ENCODE measurements around the gene TARBP2.

Gene TARBP2, protein sequence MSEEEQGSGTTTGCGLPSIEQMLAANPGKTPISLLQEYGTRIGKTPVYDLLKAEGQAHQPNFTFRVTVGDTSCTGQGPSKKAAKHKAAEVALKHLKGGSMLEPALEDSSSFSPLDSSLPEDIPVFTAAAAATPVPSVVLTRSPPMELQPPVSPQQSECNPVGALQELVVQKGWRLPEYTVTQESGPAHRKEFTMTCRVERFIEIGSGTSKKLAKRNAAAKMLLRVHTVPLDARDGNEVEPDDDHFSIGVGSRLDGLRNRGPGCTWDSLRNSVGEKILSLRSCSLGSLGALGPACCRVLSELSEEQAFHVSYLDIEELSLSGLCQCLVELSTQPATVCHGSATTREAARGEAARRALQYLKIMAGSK
- 23.0 to 45.4 (median 30.9) reads per million in 3 experiments for total RNA-seq

DNA sequence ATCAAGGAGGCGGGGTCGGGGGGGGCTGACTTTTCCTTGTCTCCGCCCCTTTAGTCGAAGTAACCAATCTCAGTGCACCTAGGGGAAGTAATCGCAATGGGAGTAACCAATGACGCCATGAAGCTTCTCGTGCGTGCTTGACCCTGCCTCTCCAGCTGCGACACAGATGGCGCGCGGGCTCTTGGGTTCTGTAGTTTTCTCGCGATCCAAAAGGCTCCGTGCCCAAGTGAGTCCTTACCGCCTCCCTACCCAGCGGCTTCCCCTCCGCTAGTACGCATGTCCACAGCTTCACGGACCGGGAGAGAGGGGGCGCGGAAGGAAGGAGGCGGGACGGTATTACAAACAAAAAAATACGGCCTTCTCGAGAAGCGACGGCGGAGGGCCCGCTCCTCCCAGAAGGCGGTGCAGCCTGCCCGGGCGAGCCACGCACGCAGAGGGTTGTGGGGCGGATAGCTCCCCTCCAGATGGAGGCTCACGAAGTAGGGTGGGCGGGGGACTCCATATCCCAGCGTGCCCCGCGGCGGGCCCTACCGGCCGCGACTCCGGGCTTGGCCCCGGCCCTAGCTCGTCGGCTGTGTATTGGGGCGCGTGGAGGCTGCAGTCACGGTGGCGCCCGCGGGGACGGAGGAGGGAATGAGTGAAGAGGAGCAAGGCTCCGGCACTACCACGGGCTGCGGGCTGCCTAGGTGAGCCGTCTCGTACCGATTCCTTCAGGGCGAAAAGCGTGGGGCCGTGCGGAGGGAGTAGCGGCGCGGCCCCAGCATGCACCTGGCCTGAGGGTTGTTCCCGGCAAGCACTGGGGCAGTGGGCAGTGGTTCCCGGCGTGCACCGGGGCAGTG is at the start of gene TARBP2:
Gene TARBP2 (plus strand): TSS at position 508 of the 839 bp plus-strand sequence. CDS start 126 bp downstream, at position 634.
- DNase-seq = peak; percentile 99

DNA sequence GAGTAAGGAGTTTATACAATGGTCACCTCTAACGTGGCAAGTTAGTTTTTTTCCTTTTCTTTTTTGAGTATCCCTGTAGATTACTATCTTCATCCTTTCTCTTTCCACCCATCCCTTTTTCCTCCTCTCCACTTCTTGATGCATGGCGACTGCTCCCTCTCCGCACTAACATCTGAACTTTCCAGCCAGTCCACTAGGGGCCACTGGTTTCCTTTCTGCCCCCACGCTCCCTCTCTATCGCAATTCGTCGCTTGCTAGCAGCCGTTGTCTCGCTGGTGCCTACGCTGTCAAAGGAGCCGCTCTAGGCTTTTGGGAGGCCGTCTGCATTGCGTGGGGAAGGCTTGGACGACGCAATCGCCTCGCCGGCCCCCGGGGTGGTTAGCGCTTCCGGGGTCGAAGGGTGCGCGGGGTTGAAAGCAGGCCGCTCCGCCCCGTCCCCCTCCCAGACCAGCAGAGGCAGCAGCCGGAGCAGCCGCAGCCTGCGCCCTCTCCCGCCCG is 49.4 kb upstream of the TARBP2 start, which contains the start of gene PCBP2:
Gene PCBP2 (plus strand): TSS at position 442 of the 498 bp plus-strand sequence. CDS start 2,699 bp downstream, outside the sequence.
- DNase-seq = peak; percentile 98

DNA sequence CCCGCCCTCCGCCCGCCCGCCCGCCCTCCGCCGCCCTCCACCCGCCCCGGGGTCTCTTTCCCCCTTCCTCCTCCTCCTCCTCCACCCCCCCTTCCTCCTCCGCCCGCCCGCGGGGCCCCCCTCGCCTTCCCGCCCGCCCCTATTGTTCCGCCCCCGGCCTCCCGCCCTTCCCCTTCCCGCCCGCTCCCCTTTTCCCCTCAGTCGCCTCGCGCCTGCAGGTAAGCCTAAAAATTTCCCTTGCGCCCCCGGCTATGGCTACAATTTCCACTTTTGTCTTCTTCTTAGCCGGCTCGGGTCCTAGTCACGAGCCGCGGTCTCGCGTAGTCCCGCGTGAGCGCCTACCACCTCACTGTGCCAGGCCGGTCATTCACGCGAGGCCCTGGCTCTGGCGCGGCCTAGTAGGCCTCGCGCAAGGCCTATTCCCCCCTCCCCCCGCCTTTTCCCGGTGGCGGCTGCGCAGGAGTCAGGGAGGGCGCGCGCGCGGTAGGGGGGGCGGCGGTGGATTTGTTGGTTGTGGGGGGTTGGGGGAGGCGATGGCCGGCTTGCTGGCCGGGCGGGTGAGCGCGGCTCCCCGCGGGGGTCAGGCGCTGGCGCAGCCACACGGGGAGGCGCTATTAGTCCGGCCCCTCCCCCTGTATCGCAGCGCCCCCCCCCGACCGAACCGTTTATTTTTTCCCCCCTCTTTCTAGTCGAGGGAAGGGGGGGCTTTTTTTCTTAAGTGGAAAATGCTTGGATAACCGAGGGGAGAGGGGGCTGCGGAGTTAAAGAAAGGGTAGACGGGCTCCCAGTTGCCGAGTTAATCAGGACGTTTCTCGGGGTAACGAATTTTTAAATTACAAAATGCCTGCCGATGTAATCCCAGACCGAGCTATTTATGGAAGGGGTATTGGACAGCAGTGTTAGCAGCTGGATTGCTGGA is 48.7 kb upstream of the TARBP2 start:
- peak; percentile 75 for DNase-seq

DNA sequence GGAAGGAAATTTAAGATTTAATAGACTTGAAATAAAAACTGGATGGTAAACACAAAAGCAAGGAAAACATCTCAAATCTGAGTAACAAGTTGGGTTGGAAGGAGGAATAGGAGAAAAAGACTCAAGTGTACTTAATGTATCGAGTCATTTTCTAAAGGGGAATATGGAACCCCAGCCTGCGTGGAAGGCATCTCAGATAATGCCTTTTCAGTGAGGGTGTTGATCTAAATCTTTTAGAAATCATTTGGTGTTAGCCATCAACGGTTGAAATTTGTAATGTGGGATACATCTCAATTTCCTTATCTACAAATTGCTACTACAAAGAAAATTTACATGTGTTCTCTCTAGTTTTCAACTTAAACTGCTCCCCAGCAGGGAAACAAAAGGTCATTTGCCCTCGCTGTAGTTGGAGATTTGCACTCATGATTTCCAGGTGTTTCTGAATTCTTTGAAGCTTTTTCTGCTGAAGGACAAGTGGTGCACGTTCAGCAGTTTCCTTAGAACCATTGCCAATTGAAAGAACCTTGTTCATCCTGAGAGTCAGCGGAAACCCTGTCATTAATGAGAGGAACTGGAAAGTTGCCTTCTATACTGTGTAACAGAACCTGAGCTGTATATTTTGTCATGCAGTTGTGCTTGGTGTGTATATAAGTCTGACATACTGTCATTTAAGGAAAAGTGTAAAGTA is 47.0 kb upstream of the TARBP2 start:
- no peak for DNase-seq

DNA sequence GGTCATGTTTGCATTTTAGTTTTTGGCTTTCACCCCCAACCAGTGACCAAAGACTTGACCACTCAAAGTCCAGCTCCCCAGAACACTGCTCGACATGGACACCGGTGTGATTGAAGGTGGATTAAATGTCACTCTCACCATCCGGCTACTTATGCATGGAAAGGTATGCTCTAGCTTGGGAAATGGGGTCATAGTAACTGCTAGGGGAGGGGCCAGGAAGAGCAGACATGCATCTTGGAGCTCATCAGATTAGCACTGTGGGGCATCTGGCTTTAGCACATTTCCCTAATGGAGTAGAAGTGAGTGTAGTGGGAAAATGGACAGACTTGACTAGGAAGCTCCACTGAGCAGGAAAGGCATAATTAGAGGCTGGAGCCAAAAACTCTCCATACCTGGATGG is 46.4 kb upstream of the TARBP2 start:
- DNase-seq = no peak

DNA sequence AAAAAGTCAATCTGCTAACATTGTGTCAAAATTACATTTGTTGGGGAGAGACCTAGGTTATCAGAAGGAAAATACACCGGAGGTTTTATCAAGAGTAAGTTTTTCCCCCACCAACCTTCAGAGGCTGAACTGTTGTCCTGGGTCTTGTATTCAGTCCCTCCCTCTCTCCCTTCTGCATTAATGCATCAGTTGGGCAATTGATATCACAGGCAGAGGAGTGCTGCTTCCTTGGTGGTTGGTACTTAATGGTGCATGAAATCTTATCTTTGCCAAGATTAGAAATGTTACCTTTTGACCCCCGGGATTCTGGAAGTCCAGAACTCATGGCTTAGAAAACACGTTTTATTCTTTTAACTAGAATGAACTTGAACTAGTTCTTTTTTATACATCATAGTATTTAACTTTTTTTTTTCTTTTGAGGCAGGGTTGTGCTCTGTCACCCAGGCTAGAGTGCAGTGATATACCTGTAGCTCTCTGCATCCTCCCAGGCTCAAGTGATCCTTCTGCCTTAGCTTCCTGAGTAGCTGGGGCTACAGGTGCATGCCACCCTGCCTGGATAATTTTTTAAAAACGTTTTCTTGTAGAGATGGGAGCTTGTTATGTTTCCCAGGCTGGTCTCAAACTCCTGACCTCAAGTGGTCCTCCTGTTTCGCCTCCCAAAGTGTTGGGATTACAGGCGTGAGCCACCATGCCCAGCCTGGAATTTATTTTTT is 44.3 kb upstream of the TARBP2 start:
- no peak for DNase-seq

DNA sequence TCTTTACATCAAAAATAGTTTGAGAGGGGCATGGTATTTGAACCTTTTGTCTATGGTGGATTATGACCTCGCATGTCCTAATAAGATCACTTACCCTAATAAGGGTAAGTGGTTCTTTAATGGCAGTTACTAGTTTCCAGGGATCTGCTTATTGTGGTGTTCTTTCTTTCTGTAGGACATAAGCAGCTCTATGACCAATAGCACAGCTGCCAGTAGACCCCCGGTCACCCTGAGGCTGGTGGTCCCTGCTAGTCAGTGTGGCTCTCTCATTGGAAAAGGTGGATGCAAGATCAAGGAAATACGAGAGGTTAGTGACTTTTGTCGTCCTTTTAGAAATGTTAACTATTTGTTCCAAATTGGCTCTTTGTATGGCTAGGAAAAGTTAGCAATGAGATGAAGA is 42.0 kb upstream of the TARBP2 start:
- no peak for DNase-seq

DNA sequence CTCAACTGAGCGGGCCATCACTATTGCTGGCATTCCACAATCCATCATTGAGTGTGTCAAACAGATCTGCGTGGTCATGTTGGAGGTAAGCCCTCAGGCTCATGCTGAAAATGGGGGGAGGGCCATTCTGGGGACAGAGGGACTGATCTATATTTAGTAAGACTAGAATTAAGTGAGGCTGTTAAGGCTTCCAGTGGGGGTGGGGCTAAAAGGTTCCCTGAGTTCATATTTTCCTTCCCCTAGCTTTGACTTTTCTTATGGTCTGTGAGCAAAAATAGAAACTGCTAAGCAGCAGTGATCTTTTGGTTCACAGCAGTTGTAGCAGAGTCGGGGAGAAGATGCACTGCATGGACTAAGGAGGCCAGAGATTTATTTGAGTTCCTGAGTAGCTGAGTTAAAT is 40.0 kb upstream of the TARBP2 start:
- no peak for DNase-seq

DNA sequence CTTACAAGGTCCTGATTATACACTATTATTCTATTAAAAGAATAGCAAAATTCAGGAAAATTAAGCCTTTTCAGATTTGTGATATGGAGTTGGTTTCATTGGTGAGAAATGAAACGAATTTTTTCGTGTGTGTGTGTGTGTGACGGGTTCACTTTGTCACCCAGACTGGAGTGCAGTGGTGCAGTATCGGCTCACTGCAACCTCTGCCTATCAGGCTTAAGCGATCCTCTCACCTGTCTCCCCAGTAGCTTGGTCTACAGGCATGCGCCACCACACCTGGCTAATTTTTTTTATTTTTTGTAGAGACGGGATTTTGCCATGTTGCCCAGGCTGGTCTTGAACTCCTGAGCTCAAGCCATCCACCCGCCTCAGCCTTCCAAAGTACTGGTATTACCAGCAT is 39.5 kb upstream of the TARBP2 start:
- no peak for DNase-seq

DNA sequence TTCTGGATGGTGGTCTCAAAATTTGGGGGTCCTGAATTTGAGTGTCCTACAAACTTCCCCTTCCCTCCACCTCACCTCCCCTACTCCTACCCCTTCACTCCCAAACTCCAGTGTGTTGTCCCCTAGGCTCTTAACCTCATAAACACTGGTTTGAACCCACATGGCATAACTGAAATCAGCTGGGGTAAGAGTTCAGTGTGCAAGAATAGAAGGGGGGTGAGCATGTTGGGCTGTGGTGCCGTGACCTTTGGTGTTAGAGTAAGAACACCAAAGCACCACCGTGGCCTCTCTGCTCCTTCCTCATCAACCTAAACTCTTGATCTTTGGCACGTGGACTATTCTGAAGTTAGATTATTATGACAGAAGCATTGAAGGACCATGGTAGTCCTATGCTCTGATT is 38.1 kb upstream of the TARBP2 start:
- no peak for DNase-seq

DNA sequence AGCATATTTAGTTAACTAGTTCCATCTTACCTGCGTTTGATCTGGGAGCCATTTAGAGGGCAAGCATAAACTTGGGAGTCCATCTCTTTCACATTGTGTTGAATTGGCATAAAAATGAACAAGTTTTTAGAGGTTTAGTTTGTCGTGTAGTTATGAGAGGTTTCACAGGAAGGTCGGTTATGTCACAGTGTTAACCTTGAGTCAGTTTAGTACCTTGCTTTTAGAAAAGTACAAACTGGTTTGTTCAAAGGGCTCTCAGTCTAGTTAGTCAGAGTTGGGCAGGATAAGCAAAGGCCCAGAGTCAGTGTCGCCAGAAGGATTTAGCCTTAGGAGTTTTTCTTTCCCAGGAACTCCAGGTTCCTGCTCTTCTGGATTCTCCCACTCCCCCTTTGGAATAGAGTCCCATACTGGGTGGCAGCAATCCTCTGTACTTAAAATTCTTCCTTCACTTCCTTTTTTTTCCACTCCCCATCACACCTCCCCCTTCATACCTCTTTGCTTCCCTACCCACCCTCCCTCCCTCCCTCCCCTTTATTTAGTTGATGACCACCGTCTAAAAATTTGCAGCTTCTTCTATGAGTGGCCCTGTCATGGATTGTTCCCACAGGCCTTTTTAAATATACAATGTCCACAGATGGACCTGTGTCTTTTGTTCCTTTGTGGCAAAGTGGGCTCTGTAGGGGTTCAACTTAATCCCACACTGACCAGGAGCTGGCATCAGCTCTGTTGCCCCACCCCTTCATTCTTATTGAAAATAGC is 37.1 kb upstream of the TARBP2 start:
- DNase-seq = no peak

DNA sequence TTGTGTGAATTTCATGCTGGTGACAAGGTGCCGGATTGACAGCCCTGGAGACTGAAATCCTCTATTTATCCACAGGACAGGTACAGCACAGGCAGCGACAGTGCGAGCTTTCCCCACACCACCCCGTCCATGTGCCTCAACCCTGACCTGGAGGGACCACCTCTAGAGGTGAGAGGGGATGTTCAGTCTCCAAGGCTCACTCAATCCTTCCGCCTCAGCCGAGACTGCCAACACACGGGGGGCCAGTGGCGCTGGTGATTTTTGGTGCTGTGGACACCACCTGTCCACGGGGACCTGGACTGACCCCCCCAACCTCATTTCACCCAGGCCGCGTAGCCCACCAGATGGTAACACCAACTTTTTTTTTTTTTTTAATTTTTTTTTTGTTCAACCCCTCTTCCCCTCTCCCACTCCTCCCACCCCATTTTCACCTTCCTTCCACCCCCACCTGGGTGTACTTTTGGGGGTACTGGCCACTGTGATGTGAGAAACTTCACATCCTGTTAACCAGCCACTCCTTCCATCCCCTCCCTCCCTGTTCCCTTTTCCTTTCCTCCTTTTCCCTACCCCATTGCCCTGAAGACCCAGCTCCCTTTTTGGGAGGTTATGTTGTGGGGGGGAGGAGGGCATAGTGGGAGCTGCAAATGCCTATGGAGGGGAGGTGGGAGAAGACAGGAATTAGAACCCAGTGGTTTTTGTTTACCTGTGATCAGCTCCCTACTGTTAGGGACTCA is 36.2 kb upstream of the TARBP2 start:
- DNase-seq = no peak

DNA sequence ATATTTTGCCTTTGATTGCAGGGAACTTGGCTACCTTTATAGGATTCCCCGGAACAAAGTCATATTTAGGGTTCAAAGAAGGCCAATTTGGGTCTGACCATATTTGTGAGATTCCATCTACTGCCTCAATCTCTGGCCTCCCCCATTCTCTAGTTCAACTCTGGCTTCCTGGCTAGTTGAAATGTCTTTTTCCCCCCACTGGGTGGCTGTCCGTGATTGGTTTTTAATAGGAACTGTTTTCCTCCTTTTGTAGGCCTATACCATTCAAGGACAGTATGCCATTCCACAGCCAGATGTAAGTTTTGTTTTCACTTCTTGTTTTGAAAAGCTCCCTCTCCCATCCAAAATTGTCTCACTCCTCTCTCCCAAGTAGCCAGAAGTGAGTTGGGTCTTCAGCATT is 35.4 kb upstream of the TARBP2 start:
- DNase-seq = no peak

DNA sequence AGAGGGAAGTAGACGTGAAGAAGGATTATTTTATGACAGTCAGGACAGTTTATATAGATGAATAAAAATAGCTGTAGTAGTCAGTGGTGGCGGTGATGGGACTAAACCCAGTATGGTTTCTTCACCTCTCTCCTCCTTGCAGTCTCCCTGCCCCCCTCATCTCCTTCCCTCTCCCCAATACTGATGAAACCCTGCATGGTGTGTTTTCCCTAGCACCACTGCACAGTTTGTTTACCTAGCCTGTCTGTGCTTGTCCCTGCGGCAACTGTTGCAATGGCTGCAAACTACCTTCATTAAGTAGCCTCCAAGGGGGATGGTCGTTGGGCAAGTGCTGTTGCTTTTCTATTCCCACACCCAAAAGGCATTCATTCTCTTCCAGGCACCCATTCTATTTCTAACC is 34.4 kb upstream of the TARBP2 start:
- DNase-seq = no peak

DNA sequence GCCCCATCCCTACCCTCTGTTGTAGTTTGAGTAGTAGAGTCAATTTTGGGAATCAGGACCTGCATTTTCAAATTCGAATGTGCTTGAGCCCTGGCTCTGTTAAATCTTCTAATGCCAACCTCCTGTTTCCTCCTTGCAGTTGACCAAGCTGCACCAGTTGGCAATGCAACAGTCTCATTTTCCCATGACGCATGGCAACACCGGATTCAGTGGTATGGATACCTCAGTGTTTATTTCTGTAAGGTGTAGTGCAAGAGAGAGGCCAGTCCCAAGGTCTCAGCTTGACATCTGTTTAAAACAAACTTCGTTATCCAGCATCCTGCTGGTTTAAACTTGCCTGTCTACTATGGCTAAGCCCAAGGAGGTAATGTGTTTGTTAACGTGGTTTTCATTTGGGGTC is 34.0 kb upstream of the TARBP2 start:
- DNase-seq = no peak

DNA sequence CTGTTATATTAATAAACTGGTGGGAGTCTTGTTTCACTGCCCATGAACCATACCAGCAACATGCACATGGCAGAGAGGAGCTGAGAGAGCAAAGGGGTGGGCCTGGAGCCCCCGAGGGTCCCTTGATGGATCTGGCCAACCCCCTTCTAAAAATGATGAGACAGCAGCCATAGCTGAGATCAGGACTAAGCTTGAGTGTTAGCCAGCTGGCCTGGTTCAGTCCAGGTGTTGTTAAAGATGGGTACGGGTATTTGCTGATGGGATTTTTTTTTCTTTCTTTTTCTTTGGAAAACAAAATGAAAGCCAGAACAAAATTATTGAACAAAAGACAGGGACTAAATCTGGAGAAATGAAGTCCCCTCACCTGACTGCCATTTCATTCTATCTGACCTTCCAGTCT is 33.2 kb upstream of the TARBP2 start:
- no peak for DNase-seq

DNA sequence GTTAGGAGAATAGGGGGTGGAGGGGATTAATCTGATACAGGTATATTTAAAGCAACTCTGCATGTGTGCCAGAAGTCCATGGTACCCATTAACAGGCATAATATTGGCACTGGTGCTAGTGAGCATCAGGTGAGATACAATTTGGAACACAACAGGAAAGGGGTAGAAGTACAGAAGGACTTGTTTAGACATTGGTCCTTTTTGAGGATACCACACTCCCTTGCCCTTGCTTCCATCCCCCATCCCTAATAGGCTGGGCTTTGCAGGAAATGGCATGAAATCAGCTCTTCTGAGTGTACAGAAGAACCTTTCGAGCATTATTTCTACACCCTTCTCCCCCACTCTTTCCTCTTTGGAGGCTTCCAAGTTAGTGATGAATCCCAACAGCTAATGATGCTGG is 32.8 kb upstream of the TARBP2 start:
- no peak for DNase-seq

DNA sequence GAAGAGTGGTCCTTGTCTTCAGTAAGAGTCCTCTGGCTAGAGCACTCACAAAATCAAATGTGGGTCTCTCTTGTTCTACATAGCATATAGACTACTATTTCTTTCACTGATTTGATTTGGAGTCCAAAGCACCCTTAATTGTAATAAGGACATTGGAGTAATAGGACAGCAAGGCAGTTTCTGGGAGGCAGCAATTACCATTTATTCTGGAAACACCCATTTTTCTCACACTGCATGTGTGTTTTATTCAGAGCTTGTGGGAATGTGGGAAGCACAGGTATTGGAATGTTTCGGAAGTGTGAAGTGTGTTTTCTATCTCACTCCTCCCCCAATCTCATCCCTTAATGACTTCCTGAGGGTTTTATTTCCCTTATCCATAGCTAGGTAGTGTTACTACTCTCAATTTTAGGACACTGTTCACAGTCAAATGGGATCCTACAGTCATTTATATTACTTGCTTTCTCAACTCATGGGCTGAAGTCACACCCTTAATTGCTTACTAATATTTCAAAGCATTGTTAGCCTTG is 29.0 kb upstream of the TARBP2 start:
- DNase-seq = no peak

DNA sequence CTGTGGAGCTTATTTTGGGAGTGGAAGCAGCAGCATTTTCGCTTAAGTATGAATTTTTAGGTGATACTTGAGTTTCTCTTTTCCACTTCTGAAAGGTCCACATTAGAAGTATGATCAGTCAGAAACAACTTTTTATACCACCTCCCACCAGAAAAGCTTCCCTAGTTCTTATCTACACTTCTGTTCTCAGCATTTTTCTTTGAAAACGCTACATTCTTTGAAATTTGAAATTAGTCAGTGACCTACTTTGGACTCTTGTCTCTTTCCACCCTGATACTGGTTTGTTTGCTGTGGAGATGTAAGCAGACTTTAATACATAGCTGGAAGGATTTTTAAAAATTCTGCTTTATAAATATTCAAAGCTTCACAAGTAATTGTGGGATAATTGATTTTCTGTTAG is 27.0 kb upstream of the TARBP2 start:
- no peak for DNase-seq

DNA sequence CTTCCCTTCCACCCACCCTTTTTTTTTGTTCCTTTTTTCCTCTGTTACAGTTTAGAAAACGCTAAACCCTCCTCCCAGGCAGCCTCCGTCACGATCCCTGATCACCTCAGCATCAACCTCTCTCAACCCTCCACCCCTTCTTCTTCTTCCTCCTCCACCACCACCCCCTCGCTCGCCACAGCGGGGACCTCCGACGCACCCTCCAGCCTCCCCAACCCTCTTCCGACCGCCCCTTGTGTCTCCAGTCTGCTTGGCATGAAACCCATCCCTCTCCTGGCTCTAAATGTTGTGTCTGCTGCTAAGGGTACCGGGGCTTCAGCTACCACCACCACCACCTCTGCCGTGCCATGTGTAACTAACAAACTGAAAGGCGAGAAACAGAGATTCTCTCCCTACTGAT is 26.3 kb upstream of the TARBP2 start:
- no peak for DNase-seq

Measured in central memory CD4-positive, alpha-beta T cell (primary cell).